NT2/D1 (cell line): ENCODE measurements around the gene IMMP2L.

ENCODE experiments used
- DNase-seq: peaks from one replicate; pipeline ENCODE4 v3.0.0-alpha.2; 2011; ENCODE audit warnings: low read depth, low spot score
- H3K27me3 ChIP-seq: 2 replicates; pipeline ENCODE4 v1.6.0; 2011; ENCODE audit warnings: mild to moderate bottlenecking; ENCODE audit not compliant: insufficient read length, insufficient read depth
- H3K36me3 ChIP-seq: 2 replicates; pipeline ENCODE4 v1.6.1; 2011; ENCODE audit warnings: mild to moderate bottlenecking, low read length, mixed read lengths; ENCODE audit not compliant: insufficient read depth, insufficient read length
- H3K4me1 ChIP-seq: 2 replicates; pipeline ENCODE4 v1.5.1; 2011; ENCODE audit not compliant: insufficient read depth, insufficient read length
- H3K4me3 ChIP-seq: 2 replicates; pipeline ENCODE4 v1.5.1; 2011; ENCODE audit warnings: low read depth; ENCODE audit not compliant: insufficient read length
- H3K9ac ChIP-seq: 2 replicates; pipeline ENCODE4 v1.6.0; 2011; ENCODE audit warnings: low read depth; ENCODE audit not compliant: insufficient read length
- H3K9me3 ChIP-seq: 2 replicates; pipeline ENCODE4 v1.5.1; 2011; ENCODE audit warnings: mild to moderate bottlenecking, low read length; ENCODE audit not compliant: insufficient read depth
- SUZ12 ChIP-seq: IDR thresholded peaks from 2 replicates; pipeline ENCODE4 v1.6.1; 2011; ENCODE audit not compliant: insufficient read length, insufficient read depth; ENCODE audit errors: extremely low read depth
- YY1 ChIP-seq: IDR thresholded peaks from 2 replicates; pipeline ENCODE4 v1.6.1; 2011; ENCODE audit not compliant: insufficient read length, insufficient read depth
- ZNF274 ChIP-seq: IDR thresholded peaks from 2 replicates; pipeline ENCODE4 v1.6.1; 2011; ENCODE audit warnings: mild to moderate bottlenecking, low read depth, low read length

Gene IMMP2L

DNA sequence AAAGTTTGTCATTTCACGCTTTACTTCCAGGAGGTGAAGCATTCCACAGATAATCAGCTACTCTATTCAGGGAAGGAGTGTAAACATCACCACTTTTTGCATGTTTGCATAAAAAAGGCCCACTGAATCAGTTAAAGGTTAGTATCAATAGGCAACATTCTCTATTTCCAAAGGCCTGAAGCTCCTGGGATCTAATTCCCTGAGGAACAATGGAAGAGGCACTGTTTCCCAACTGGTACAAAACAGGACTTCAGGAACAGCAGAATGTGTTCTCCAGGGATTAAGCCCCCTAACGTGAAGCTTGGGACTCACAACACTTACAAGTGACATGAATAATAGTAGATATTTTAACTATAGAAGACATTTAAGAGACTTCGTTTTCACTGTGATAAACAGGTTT, 465.3 kb downstream of the IMMP2L start:
- H3K9ac ChIP-seq, result no peak overlapping the region
- peak; percentile 92 for DNase-seq
- H3K4me3 ChIP-seq, result no peak overlapping the region
- TF ChIP-seq SUZ12 (no peak), YY1 (no peak), ZNF274 (no peak)
- no peaks in the 10 kb centered on the region for H3K9me3 ChIP-seq
- H3K4me1 ChIP-seq, result no peaks in the 10 kb centered on the region
- no peaks in the 10 kb centered on the region for H3K36me3 ChIP-seq
- no peaks in the 10 kb centered on the region for H3K27me3 ChIP-seq

DNA sequence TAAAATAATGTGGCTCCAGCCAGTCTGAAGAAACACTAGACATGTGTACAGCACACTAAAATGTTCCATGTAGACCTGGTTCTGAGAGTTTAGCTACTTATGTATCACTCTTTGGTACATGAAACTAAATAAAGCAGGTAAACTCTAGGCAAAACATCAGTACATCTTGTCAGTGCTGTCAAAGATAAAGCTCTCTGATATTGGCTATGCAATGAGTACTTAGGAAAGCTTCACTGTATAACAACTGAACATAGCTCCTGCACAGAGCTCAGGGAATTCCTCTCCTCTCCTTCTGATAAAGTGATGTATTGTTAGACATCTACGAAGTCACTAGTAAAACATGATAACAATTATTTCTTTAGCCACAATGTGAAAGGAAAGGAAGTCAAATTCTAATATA, 467.9 kb downstream of the IMMP2L start:
- Histone ChIP-seq H3K9me3 (no peaks in the 10 kb centered on the region), H3K9ac (no peak overlapping the region), H3K4me3 (no peak overlapping the region), H3K36me3 (no peaks in the 10 kb centered on the region), H3K27me3 (no peaks in the 10 kb centered on the region), H3K4me1 (no peaks in the 10 kb centered on the region)
- no peak for DNase-seq
- TF ChIP-seq SUZ12, result no peak
- TF ChIP-seq YY1, result no peak
- no peak for TF ChIP-seq ZNF274

- H3K9me3 ChIP-seq, result no peaks in the 10 kb centered on the region
- no peaks in the 10 kb centered on the region for H3K4me1 ChIP-seq
- no peak for TF ChIP-seq ZNF274
- no peak for TF ChIP-seq YY1
- no peak for TF ChIP-seq SUZ12
- H3K36me3 ChIP-seq, result no peaks in the 10 kb centered on the region
- no peak overlapping the region for H3K9ac ChIP-seq
- no peaks in the 10 kb centered on the region for H3K27me3 ChIP-seq
- no peak for DNase-seq
- H3K4me3 ChIP-seq, result no peak overlapping the region
These were observed 468.8 kb downstream of the IMMP2L start for GRCh38 chr7:111093496-111093895.

DNA sequence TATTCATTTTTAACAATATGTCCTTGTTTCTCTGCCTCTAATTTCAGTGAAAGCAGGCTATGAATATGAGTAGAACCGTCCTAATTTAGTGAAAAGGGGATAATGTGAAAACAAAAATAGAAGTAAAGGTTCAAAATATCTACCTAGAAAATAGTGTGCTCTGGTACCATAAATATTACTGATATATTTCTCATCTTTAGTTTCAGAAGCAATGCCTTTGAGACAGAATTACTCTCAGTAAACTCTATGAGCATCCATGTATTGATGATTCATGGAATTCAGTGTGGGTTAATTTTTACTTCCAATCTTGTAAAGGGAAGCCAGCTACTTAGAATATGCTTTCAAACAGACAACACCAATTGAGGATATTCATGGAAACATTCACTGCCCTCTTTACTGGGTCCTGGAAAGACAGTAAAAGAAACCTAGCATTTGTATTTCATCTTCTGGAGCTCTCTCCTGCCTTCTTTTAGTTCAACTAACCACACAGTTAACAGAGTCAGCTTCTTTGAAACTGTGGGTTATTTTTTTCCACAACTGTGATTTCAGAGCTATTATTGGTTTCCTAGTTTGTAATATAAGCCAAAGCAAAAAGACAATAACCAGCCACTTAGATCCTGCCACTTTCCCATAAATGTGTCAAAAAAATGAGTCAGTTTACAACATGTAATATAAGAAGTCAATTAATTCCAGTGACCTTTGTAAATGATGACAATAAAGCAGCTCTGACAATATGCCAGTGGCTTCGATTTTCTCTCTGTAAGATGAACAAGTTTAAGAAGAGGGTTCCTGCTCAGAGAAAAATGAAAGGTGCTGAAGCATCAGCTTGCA, 469.7 kb downstream of the IMMP2L start:
- Histone ChIP-seq H3K27me3 (no peaks in the 10 kb centered on the region), H3K36me3 (no peaks in the 10 kb centered on the region), H3K4me1 (no peaks in the 10 kb centered on the region), H3K9ac (no peak overlapping the region), H3K9me3 (no peaks in the 10 kb centered on the region), H3K4me3 (no peak overlapping the region)
- DNase-seq, result no peak
- TF ChIP-seq YY1 (no peak), ZNF274 (no peak), SUZ12 (no peak)

DNA sequence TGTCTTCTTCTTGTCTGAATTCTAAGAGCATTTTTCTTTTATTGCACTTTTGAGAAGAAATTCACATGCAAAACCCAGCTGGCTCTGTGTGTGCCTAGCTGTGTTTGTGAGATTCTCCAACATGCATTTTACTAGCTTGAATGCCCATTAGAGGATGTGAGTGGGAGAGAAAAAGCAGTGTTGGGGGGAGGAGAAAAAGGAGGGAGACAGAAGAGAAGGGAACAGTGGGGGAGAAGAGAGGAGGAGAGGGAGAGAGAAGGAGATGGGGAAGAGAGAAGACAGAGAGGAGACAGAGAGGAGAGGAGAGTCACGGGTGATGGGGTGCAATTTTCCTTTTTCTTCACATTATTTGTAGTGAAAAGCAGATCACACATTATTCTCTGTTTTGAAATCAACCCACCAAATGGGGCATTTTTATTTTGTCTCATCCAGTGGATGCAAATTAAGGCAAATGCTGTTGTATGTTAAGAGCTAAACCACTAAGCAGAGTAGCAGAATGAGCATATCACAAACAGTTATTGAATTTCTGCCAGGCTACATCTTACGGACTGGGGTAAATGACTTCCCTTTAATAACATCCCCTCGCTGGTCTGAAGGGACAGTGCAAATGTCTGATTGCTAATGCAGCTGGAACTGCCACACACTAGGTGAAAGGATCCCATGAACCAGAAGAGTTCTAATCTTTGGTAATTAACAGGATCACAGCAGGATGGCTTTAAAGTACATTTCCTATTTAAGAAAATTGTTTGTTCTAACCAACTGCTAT, 470.5 kb downstream of the IMMP2L start:
- H3K9ac ChIP-seq, result no peak overlapping the region
- H3K9me3 ChIP-seq, result no peaks in the 10 kb centered on the region
- H3K4me3 ChIP-seq, result no peak overlapping the region
- no peaks in the 10 kb centered on the region for H3K27me3 ChIP-seq
- no peak for DNase-seq
- TF ChIP-seq YY1 (no peak), ZNF274 (no peak), SUZ12 (no peak)
- no peaks in the 10 kb centered on the region for H3K4me1 ChIP-seq
- H3K36me3 ChIP-seq, result no peaks in the 10 kb centered on the region

- DNase-seq, result no peak
- no peak for TF ChIP-seq YY1
- no peak for TF ChIP-seq ZNF274
- TF ChIP-seq SUZ12, result no peak
These were observed 471.4 kb downstream of the IMMP2L start, which contains the start of gene LRRN3 for GRCh38 chr7:111090846-111091245. TSS of gene LRRN3 (plus strand) at chr7:111091127. CDS start at chr7:111122773, 31,646 bp downstream.

DNA sequence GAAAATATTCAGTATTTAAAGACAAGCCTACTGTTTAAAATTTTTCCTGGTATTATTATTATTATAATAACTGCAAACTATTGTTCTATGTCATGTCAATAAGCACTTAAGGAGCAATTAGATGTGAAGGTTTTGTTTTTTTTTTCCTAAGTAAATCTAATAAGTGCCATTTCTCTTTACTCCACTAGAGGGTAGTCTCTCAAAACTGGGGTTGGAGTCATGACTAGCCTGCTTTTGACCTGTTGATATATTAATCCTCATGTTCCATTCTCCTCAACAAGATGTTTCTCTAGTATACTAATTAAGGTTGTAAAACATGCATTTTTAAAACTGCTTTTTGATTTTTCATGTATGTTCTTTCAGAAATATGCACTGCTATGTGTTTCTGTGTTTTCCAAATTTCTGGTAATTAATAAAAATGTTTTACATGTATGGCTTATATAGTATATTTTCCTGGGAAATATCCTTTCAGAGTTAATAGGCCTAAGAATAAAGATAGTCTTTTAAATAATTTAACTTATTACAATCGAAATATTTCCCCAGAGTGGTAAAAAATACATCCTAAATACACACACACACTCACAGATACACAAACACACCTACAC, 472.4 kb downstream of the IMMP2L start:
- no peak overlapping the region for H3K9ac ChIP-seq
- DNase-seq, result peak; percentile 30
- no peaks in the 10 kb centered on the region for H3K4me1 ChIP-seq
- H3K36me3 ChIP-seq, result no peaks in the 10 kb centered on the region
- no peaks in the 10 kb centered on the region for H3K9me3 ChIP-seq
- H3K4me3 ChIP-seq, result no peak overlapping the region
- no peak for TF ChIP-seq SUZ12
- TF ChIP-seq ZNF274, result no peak
- TF ChIP-seq YY1, result no peak
- no peaks in the 10 kb centered on the region for H3K27me3 ChIP-seq

More at GRCh38 chr7:111090846-111091245, 471.4 kb downstream of the IMMP2L start, which contains the start of gene LRRN3:
- H3K9ac ChIP-seq, result no peak within 1 kb of the TSS
- no peaks in the 10 kb centered on the region for H3K27me3 ChIP-seq
- no peaks in the 10 kb centered on the region for H3K36me3 ChIP-seq
- H3K9me3 ChIP-seq, result no peaks in the 10 kb centered on the region
- H3K4me1 ChIP-seq, result no peaks in the 10 kb centered on the region
- no peak within 1 kb of the TSS for H3K4me3 ChIP-seq
